ENCODE results near the gene ASCL5. TPM values are rescaled to one million over a fixed set of nuclear protein-coding genes. Genes with fewer than 3 reads are reported as not detected.

The ASCL5 gene
- total and polyA plus RNA-seq, 2 of the 13 experiments (the other 11 are each of a cell fraction or from before 2014, with no cell fraction given): not detected

DNA sequence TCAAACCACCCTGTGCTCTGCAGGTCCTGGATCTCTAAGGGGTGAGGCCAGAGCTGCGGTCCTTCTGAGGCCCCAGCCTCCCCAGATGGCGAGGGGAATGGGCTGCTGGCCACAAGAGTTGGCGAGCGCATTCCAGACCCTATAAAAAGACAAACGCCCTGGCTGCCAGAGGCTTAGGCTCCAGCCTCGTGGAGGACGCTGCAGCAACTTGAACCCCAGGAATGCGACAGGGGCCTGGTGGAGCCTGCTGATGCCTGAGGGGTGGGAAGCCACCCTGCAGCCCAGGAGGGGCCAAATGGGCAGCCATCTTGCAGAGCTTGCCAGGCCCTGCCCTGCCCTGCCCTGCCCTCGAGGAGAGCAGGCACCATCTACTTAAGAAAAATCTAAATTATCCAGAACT lies 23.3 kb downstream of the ASCL5 start (continued):
- TF ChIP-seq, protein P1, sequence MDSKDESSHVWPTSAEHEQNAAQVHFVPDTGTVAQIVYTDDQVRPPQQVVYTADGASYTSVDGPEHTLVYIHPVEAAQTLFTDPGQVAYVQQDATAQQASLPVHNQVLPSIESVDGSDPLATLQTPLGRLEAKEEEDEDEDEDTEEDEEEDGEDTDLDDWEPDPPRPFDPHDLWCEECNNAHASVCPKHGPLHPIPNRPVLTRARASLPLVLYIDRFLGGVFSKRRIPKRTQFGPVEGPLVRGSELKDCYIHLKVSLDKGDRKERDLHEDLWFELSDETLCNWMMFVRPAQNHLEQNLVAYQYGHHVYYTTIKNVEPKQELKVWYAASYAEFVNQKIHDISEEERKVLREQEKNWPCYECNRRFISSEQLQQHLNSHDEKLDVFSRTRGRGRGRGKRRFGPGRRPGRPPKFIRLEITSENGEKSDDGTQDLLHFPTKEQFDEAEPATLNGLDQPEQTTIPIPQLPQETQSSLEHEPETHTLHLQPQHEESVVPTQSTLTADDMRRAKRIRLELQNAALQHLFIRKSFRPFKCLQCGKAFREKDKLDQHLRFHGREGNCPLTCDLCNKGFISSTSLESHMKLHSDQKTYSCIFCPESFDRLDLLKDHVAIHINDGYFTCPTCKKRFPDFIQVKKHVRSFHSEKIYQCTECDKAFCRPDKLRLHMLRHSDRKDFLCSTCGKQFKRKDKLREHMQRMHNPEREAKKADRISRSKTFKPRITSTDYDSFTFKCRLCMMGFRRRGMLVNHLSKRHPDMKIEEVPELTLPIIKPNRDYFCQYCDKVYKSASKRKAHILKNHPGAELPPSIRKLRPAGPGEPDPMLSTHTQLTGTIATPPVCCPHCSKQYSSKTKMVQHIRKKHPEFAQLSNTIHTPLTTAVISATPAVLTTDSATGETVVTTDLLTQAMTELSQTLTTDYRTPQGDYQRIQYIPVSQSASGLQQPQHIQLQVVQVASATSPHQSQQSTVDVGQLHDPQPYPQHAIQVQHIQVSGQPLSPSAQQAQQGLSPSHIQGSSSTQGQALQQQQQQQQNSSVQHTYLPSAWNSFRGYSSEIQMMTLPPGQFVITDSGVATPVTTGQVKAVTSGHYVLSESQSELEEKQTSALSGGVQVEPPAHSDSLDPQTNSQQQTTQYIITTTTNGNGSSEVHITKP (CRISPR knock-in tag; IDR thresholded peaks at IDR 0.05; ENCODE audit: low read depth): no peak
- TF ChIP-seq EZH2 (conservative IDR thresholded peaks at IDR 0.05; ENCODE audit: low read depth, low read length) (no peak), TBP (CRISPR knock-in tag; IDR thresholded peaks at IDR 0.05) (no peak), ZNF550 (CRISPR knock-in tag; IDR thresholded peaks at IDR 0.05; ENCODE audit: borderline replicate concordance) (no peak), BRCA1 (CRISPR knock-in tag; IDR thresholded peaks at IDR 0.05) (no peak), NAIF1 (CRISPR knock-in tag; IDR thresholded peaks at IDR 0.05; ENCODE audit: borderline replicate concordance) (no peak)

DNA sequence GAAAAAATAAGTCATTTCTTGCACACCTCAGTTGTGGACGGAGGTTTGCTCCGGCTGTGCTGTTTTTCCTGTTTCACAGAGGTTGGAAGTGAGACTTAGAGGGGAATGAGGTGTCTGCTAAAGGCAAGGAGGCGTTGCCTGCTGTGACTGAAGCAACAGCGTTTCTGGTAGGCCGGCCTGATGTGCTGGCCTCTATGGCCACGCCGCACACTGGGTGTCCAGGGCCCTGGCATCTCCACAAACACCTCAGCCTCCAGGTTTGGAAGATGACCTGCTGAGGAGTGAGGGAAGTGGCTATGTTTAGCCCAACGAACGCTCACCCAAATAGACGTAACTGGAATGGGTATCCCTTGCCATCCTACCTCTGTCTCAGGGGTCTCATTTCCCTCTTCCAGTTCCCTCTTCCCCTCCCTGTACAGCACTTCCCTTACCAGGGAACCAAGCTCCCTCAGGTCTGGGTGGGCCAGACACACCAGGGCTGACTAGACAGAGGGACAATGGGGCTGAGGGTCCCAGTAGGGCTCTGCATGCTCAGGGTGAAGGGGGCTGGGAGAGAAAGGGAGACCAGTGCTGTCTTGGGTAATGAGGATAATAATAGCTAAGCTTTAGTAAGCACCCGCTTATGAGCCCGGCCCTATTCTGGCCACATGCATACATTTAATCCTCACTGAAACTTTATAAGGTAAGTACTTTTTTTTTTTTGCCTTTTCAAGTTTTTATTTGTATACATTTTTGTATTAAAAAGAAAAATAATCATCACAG lies 26.6 kb downstream of the ASCL5 start:
- Histone ChIP-seq H2AFZ (ENCODE audit: low read length) (no peak overlapping the region), H3K9me3 (ENCODE audit: low read length) (no peaks in the 10 kb centered on the region), H3K79me2 (ENCODE audit: insufficient read depth, low read length) (no peaks in the 10 kb centered on the region), H3K9ac (ENCODE audit: insufficient read depth, low read depth, low read length) (no peak overlapping the region), H3K4me1 (ENCODE audit: insufficient read depth, low read length) (no peaks in the 10 kb centered on the region), H3K4me3 (replicated peaks in 1 of 3; ENCODE audit: insufficient read depth in 1 of 3, low read depth in 2 of 3, low read length in 3 of 3) (no peak overlapping the region), H4K20me1 (ENCODE audit: insufficient read depth, low read length) (no peaks in the 10 kb centered on the region), H3K36me3 (replicated peaks in 1 of 2; ENCODE audit: control insufficient read depth in 1 of 2, insufficient read depth in 2 of 2, low read length in 2 of 2) (no peaks in the 10 kb centered on the region), H3K4me2 (ENCODE audit: low read depth, low read length) (no peak overlapping the region), H3K27me3 (ENCODE audit: control insufficient read depth in 1 of 2, insufficient read depth in 2 of 2, low read length in 2 of 2) (peaks cover 3 to 65% of the 10 kb centered on the region in 2 experiments; a peak in 3 of 5 replicates), H3K27ac (ENCODE audit: extremely low read length, insufficient read depth, low read length) (no peak overlapping the region)
- BruUV-seq (replicated peaks): no TSS peak
- no peak for DNase-seq (ENCODE audit: low spot score)
- 31% methylated on average over 9 of the region's 12 CpGs for WGBS (ENCODE audit: low lambda C conversion rate)
- intact Hi-C loops (cut with micrococcal nuclease; ENCODE audit: unreplicated experiment) (no loop called here), in situ Hi-C loops (cut with HindIII; ENCODE audit: extremely low pct_ligation_motif_present, low pct_unique_long_range_greater_than_20kb) (no loop called here)
- CTCF ChIA-PET (ENCODE audit: low intra/inter-chr PET ratio, low total read pairs): no interaction called here
- FAIRE-seq: no peak
- ATAC-seq: no peak
- TF ChIP-seq BHLHE40 (IDR thresholded peaks at IDR 0.05; ENCODE audit: low read length) (no peak), RBM22 (optimal IDR thresholded peaks at IDR 0.05; ENCODE audit: low read length) (no peak)
- POLR2A ChIA-PET: no interaction called here
